HG03571 (cell line): Measurements from ENCODE around the gene WAC.
"Not testable (repeated sequence)": the region's sequence is repeated elsewhere in the genome, so short reads cannot be mapped to it uniquely, and the experiment has no call there.

Source experiments
- ATAC-seq: cut with Tn5 transposase; IDR thresholded peaks from one replicate; pipeline ENCODE4 v1.9.1; 2021; ENCODE audit not compliant: unreplicated experiment

The WAC gene

DNA sequence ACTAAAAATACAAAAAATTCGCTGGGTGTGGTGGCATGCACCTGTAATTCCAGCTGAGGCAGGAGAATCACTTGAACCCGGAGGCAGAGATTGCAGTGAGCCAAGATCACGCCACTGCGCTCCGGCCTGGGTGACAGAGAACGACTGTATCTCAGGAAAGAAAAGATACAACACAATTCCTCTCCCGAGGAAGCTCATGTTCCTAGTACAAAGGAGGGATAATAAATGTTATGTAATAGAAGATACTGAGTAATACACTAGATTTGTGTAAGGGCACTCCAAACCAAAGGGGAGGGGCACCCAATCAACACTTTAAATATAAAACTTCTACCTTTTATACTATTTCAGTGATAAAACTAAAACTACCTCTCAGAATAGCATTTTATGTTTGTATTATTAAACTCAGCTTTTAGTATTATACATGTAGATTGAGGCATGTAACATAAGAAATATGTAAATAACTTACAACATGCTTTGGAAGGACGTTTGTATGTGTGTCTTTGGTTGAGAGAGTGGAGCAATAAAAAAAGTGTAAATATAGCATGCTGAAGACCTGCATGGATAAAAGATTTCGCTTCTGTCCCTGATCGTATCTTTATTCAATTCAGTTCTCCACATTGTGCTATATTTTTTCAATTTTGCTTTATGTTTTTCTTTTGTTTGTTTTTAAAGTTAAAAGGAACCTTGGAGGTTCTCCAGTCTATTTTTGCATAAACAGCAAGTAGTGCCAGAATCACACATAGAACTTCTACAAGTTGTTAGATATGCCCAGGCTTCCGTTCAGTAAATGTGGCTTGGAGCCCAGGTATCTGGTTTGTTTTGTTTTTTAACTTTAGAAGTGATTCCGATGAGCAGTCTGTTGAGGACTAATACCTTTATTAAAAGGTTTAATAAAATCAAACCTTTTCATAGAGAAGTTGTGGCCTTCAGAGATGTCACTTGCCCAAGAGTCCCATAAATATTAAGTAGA lies 71.9 kb downstream of the WAC start:
- no peak for ATAC-seq

DNA sequence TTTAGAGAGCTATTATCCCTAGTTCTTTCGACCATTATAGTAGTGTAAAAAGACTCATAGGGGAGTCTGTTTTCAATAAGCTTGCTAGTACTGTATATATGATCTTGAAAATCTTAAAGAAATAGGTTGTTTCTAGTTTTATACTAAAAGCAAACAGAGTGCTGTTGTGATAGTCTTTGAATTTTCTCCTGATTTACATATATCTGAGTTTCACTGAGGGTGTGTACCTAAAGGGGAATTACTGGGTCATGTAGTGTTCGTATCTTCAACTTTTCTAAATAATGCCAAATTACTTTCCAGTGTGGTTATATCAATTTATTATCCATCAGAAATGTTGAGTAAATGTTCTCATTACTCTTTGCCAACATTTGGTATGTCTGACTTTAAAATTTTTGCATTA lies 73.7 kb downstream of the WAC start:
- no peak for ATAC-seq

DNA sequence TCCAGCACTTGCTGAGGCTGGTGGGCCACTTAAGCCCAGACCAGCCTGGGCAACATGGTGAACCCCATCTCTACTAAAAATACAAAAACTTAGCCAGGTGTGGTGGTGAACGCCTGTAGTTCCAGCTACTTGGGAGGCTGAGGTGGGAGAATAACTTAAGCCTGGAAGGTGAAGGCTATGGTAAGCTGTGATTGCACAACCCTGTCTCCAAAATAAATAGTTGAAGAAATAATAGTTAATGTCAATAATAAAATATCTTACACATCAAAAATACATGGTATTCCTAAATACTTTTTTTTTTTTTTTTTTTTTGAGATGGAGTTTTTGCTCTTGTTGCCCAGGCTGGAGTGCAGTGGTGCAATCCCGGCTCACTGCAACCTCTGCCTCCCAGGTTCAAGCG lies 76.7 kb downstream of the WAC start:
- ATAC-seq, result not testable (repeated sequence)

DNA sequence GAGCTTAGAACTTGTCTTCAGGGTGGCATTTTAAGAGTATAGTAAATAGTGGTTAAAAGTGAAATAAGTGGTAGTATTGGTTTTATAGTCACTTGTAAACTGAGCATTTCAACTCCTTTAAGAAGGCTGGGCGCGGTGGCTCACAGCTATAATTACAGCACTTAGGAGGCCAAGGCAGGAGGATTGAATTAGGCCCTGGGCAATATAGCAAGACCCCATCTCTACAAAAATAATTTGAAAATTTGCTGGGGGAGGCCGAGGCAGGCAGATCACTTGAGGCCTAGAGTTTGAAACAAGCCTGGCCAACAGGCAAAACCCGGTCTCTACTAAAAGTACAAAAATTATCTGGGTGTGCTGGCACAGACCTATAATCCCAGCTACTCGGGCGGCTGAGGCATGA lies 80.0 kb downstream of the WAC start:
- ATAC-seq, result no peak

DNA sequence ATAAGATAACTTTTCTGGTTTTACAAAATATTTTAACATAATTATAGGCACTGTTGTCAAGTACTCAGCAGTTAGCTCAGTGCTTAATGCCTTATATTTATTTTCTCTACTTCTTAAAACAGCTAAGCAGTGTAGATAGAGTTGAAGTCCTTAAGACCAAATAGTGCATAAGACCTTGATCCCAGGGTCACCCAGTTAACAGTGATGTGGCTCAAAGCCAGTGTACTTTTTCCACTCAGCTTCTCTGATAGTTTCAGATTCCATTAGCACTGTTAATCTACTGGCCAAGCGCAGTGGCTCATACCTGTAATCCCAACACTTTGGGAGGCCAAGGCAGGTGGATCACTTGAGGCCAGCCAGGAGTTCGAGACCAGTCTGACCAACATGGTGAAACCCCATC lies 83.6 kb downstream of the WAC start:
- ATAC-seq, result no peak

DNA sequence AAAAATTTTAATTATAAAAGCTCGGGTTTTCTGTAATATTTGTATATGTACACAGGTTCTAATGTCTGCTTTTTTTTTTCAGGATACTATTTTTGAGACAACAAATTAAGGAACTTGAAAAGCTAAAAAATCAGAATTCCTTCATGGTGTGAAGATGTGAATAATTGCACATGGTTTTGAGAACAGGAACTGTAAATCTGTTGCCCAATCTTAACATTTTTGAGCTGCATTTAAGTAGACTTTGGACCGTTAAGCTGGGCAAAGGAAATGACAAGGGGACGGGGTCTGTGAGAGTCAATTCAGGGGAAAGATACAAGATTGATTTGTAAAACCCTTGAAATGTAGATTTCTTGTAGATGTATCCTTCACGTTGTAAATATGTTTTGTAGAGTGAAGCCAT lies 86.5 kb downstream of the WAC start:
- ATAC-seq, result no peak

DNA sequence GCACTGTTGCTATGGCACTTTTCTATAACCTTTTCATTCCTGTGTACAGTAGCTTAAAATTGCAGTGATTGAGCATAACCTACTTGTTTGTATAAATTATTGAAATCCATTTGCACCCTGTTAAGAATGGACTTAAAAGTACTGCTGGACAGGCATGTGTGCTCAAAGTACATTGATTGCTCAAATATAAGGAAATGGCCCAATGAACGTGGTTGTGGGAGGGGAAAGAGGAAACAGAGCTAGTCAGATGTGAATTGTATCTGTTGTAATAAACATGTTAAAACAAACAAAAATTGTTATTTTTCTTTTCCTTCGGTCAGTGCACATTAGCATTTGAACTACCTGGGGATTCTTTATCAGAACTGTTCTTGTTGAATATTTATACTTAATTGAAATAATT lies 87.3 kb downstream of the WAC start:
- ATAC-seq, result no peak

DNA sequence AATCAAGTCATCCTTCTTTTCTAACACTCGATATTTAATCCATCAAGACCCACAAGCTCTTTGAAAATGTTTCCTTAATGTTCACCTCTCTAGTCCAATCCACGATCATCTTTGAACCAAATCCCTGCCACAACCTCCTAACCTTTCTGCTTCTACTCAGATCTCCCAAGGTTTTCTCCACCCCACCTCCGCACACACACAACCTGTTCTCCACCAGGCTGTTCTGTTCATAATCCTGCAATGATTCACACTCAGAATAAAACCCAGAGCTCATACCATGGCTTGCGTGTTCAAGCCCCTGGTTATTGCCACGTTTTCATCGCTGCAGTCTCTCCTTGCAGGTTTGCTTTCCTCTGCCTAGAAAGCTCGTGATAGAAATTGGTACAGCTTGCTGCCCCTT lies 90.6 kb downstream of the WAC start:
- no peak for ATAC-seq

DNA sequence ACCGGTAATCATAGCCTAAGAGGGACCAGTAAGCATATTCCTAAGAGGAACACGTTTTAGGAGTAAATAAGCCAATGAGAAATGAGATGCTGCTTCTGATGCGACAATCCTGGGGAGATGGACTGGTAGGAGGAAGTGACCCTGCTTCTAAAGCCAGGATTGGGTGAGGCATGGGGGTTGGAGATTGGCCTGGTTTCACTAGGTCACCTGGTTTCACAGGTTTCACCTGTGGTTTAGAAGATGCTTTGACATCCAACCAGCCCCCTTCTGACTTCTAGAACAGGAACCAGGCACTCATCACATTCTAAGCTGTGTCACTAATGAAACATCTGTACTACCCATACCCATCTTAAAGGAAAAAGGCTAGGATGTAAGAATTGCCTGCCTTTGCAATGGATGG lies 91.4 kb downstream of the WAC start:
- no peak for ATAC-seq

DNA sequence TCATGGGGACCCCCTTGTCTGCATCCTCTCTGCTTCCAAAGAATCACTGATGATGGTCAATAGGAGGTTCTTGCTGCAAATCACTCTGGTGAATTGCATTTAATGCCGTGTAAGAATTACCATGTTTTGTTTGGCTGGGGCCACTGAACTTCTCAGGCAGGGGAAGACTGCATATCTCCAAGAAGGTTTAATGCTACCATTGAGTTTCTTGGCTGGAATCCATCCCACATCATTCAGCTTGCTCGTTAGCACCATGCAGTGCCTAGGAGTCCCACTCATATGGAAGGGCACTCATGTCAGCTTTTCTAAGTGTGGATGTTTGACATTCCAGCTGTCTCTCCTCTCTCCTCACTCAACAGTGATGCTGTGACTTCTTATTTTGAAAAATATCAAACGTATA lies 94.2 kb downstream of the WAC start:
- no peak for ATAC-seq

DNA sequence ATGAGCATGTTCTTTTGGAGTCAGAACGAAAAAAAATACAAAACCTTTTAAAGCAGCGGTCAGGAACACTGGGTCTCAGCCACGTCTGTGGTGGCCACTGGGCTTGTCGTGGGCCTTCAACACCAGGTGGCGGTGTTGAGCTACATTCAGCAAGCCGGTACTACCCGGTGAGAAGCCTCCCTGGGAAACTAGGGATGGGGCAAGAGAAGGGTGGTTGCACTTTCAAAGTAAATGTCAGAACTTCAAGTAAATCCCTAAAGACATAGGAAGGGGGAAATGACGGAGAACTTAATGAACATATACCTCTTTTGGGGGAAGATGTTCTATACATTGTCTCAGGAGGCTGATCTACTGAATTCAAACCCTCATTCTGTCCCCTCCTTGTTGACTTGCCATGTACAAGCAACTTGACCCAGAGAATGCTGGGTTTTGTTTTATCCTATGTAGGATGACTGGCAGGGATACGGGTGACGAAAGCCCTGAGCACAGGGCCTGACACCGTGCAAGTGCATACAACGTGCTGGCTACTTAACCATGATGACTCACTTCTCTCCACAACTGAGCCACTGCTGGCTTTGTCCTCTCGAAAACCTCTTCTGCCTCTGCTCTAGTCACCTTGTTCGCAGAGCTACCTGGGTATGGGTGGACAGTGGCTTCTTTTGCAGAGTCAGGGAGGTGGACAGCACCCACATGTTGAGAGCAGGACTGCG lies 95.4 kb downstream of the WAC start:
- no peak for ATAC-seq

DNA sequence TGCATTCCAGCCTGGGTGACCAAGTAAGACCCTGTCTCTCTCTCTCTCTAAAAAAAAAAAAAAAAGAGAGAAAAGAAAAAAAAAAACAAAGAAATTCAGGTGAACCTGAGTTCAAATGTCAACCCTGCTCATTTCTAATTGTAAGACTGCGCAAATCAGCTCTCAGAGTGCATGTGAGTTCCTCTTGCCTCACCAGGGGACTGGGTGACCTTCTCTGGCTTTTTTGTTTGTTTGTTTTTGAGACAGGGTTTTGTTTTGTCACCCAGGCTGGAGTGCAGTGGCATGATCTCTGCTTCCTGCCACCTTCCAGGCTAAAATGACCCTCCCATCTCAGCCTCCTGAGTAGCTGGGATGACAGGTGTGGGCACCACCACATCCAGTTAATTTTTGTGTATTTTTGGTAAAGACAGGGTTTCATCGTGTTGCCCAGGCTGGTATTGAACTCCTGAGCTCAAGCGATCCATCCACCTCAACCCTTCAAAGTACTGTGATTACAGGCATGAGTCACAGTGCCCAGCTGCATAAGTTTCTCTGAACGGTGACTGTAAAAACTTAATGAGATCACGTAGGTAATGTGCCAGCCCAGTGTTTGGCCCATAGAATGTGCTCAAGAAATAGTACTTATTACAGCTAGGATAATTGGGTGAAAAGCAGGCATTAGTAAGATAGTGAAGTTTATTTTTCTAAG lies 99.1 kb downstream of the WAC start:
- ATAC-seq, result no peak

DNA sequence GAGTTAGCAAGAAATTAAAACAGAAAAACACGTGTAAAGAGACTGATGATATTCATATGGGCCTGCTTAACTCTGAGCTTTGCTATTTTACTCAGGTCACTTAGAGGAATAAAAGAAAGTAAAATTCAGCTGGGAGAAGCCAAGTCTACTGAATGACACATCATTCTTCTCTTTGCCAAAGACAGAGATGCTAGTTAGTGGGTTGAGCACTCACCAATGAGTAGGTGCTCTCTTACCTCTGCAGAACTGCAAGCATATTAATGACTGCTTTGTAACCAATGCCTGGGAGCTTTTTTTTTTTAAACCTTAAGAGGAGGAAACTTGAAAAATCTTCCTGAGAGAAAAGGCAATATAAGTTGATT lies 99.6 kb downstream of the WAC start:
- no peak for ATAC-seq

DNA sequence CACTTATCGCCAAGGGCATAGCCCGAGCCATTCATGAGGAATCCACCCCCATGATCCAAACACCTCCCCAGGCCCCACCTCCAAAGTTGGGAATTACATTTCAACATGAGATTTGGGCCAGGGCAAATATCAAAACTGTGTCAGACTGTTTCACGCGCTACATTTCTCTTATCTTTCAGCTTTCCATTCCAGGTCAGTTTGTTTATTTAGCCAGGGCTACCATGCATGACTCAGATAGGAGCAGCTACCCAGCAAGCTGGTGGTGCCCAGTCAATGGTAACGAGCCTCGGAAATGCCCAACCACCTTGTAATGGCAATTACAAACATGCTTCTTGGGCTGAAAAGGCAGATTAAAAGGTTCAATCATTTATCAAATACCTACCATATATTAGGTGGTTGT lies 100.8 kb downstream of the WAC start:
- no peak for ATAC-seq

DNA sequence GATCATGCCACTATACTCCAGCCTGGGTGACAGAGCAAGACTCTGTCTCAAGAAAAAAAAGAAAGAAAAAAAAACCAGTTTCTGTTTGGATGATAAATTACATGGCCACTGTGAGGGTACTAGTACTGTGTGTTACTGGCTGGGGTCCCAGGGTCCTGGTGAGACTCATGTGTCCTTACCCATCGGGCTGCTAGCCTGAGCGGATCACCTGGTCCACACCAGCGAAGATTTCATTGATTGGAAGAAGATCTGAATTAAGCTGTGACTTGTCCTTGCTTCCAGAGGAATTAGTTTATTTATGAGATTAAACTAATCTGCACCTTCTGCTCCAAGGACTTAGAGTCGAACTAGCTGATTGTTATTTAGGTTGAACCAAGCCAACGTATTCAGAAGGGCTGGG lies 104.4 kb downstream of the WAC start:
- no peak for ATAC-seq

DNA sequence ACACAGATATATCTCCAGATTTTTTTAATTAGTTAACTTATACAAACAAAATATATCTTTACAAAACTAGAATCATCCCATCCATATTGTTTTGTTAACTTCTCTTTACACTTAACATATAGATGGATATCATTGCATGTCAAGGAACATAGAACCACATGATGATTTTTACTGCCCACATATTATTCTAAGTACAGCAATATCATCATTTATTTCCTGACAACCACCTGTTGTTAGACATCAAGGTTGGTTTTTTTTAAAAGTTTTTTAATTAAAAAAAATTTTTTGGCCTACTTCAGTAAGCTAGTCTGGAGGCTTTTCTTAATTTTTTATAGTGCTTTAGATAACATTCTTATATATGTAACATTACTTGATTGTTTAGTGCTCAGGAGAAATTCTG lies 105.5 kb downstream of the WAC start:
- no peak for ATAC-seq

DNA sequence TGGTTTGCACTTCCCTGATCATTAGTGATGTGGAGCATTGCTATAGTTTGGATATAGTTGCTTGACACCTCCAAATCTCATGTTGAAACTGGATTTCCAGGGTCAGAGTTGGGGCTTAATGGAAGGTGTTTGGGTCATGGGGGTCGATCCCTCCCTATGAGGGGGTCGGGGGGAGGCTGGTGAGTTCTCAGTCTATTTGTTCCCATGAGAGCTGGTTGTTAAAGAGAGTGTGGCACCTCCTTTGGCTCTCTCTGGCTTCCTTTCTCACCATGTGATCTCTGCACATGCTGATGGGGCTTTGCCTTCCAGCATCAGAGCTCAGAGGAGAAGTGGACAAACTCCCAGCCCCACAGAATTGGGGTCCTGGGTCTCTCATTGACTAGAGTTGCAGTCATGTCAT lies 107.6 kb downstream of the WAC start:
- no peak for ATAC-seq

DNA sequence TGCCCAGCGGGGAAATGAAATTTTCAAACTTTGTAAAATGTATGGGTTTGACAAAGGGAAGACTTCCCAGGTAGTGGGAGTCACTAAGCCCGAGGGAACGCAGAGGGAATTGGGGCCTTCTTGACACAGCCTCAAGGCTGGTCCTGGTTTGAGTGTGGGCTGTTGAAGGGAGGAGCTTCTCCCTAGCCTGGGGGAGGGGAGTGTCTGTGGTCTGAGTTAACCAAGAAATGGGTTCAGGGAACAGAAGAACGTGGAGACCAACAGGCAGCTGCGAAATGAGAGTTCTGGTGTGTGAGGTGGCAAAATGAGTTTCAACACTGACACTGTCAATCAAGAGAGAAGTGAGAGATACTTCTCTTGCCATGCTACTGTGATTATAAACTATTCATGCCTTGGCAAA lies 111.7 kb downstream of the WAC start:
- no peak for ATAC-seq

DNA sequence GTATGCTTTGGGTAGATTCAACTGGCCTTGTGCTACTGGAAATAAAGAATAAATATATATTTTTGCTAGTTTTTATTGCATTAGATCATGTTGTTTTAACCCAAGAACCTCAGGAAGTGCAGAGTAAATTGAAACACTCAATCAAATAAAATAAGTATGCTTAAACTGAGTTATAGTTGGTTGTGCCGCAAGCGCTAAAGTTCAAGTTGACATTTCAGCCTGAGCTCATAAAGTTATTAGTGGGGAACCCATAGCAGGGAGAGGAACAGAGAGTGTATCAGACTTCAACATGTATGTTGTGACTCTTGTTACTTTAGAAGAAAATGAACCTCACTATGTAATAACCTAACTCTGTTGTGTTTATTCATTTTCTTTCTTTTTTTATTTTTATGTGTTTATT lies 119.2 kb downstream of the WAC start:
- ATAC-seq, result no peak

DNA sequence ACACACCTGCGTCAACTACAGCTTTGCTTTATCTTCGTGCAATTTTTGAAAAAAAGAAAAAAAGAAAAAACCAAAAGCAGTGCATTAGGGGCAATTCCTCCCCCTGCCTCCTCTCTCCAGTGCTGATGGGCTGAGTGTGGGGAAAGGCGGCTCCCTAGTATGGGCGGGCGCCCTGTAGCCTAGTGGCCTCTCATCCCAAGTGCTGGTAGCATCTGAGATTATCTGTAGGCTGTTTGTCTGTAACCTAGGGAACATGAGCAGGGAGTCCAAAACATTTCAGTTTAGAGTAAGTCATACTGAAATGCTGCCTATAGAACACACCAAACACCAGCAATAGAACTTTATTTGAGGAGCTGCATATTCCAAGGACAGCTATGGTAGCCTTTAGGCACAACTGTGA lies 119.8 kb downstream of the WAC start:
- no peak for ATAC-seq

DNA sequence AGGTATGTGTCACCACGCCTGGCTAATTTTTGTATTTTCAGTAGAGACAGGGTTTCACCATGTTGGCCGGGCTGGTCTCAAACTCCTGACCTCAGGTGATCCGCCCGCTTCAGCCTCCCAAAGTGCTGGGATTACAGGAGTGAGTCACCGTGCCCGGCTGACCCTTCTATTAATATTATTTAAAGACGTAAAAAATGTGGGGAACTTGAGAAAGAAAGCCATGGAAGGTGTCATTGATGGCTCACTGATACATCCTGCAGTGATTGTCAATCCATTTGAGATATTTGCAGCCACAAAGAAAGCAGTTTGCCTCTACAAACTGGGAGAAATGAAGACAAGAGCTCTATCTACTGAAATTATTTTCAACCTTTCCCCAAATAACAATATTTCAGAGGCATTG lies 125.9 kb downstream of the WAC start:
- not testable (repeated sequence) for ATAC-seq

DNA sequence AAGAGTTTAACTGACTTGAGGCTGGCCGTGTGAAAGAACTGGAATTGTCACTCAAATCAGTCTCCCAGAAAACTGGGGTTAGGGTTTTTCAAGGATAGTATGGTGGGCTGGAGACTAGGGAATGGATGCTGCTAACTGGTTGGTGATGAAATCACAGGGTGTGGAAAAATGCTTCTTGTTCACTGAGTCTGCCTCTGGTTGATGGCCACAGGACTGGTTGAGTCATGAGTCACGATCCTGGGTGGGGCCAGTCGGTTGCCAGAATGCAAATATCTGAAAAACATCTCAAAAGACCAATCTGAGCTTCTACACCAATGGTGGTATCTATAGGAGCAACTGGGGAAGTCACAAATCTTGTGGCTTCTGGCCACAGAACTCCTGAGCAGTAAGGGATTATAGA lies 128.1 kb downstream of the WAC start:
- no peak for ATAC-seq
